ENCODE results near the gene PCDHA8. TPM values are rescaled to one million over a fixed set of nuclear protein-coding genes. Genes with fewer than 3 reads are reported as not detected.

Gene PCDHA8
- total and polyA plus RNA-seq, 9 of the 15 experiments (the other 6 are each of a cell fraction or from before 2014, with no cell fraction given), result not detected

GRCh38 chr5:140835622-140836510 lies 5.1 kb upstream of the PCDHA8 start (continued):
- no peak for TF ChIP-seq THAP12 (CRISPR knock-in tag; IDR thresholded peaks at IDR 0.05)
- TF ChIP-seq ZNF121 (CRISPR knock-in tag; conservative IDR thresholded peaks at IDR 0.05), result no peak
- TF ChIP-seq HBP1 (CRISPR knock-in tag; IDR thresholded peaks at IDR 0.05), result no peak
- no peak for TF ChIP-seq TCF7L2 (IDR thresholded peaks at IDR 0.05; ENCODE audit: low read depth, low read length)
- TF ChIP-seq SMARCB1 (IDR thresholded peaks at IDR 0.05; ENCODE audit: insufficient read length, low read depth), result no peak
